ENCODE measurements around the gene ICE2. TPM values are rescaled to one million over a fixed set of nuclear protein-coding genes. Genes with fewer than 3 reads are reported as not detected.

The ICE2 gene
- total RNA-seq, 1 experiment from 2014 or later, result 28.5 TPM

- H3K4me1 ChIP-seq (replicated peaks), result peaks cover 73% of the 10 kb centered on the region
- H3K27ac ChIP-seq, result peak overlapping the region; percentile 99
- peaks cover 89% of the 10 kb centered on the region for H3K36me3 ChIP-seq
- no peaks in the 10 kb centered on the region for H3K27me3 ChIP-seq (replicated peaks)
- DNase-seq (ENCODE audit: low read depth in 1 of 2, low spot score in 2 of 2), result peak in 1 of 2 experiments; percentile 60
- no peak overlapping the region for H3K4me3 ChIP-seq
- no peaks in the 10 kb centered on the region for H3K9me3 ChIP-seq (replicated peaks)
Measured at GRCh38 chr15:60392601-60392985, 86.3 kb downstream of the ICE2 start.

DNA sequence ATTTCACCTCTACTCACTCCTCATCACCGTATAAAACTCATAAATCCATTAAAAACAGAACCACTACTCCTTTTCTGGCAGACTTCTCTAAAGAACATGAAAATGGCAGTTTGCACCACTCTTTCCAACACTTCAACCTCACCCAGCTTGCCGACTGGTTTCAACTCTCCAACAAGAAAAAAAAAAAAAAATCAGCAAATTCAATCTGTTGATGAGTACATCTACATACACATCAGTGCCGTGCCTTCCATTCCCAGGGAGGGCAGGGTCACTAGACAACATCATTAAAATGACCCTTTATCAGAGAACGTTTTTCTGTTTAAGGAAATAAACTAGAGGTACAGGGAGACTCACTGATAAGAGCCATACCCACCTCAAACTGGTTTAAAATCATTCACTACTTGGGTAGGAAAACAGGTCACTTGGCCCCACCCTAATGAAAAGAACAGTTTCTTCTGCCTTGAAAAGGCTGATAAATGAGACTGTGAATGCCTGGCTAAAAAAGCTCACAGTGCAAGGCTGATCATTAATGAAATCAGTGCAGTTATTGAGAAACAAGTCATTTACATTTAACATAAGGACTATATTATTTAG is 87.1 kb downstream of the ICE2 start:
- Histone ChIP-seq H3K36me3 (peaks cover 89% of the 10 kb centered on the region), H3K4me1 (replicated peaks) (peaks cover 80% of the 10 kb centered on the region), H3K4me3 (no peak overlapping the region), H3K9me3 (replicated peaks) (no peaks in the 10 kb centered on the region), H3K27ac (peak overlapping the region; percentile 99), H3K27me3 (replicated peaks) (no peaks in the 10 kb centered on the region)
- DNase-seq (ENCODE audit: low read depth in 1 of 2, low spot score in 2 of 2), result peak in 1 of 2 experiments; percentile 21

- Histone ChIP-seq H3K27ac (peak overlapping the region; percentile 99), H3K9me3 (replicated peaks) (no peaks in the 10 kb centered on the region), H3K27me3 (replicated peaks) (no peaks in the 10 kb centered on the region), H3K4me3 (no peak overlapping the region), H3K36me3 (peaks cover 89% of the 10 kb centered on the region), H3K4me1 (replicated peaks) (peaks cover 89% of the 10 kb centered on the region)
- peak; percentile 80 to 87 for DNase-seq (ENCODE audit: low read depth in 1 of 2, low spot score in 2 of 2)
Measured at GRCh38 chr15:60390871-60391501, 88.0 kb downstream of the ICE2 start.

- Histone ChIP-seq H3K36me3 (peaks cover 89% of the 10 kb centered on the region), H3K27me3 (replicated peaks) (no peaks in the 10 kb centered on the region), H3K4me3 (no peak overlapping the region), H3K4me1 (replicated peaks) (peaks cover 85% of the 10 kb centered on the region), H3K27ac (0 out of 2 replicates have a peak overlapping the region, but pooled peaks have one; percentile 99), H3K9me3 (replicated peaks) (no peaks in the 10 kb centered on the region)
- DNase-seq (ENCODE audit: low read depth in 1 of 2, low spot score in 2 of 2), result peak in 1 of 2 experiments; percentile 21
Measured at GRCh38 chr15:60390231-60390630, 88.7 kb downstream of the ICE2 start.

DNA sequence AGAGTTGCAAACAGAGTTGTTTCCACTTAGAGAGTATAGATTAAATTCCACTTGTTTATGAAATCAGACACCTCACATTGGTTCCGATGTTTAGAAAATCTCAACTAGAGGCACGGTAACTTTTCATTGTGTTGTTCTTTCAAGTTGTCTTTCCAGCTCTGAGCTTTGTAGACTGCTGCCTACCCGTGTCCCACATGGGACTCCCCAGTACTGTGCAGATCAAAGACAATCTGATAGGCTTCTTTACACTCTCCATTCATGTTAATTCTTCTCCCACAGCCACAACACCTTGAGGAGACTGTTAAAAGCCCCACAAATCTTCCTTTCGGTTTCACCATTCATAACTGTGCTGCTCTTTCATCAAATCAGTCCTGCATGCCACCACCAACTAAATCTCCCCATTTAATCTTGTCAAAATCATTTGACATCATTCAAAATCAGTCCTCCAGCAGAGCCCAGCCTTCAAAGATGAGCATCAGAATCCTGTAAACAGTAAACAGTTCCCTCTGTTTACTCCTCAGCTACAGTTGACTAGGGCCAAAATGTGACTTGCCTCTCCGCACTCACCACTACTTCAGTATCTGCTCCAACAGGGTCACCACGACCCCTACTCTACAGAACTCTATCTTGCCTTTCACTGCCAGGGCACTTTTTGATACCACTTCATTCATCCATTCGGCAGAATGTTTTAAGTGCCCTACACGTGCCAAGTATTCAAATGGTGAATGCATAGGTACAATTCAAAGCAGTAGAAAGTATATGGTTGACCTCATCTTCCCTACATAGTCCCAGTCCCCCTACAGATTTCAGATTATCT is 89.5 kb downstream of the ICE2 start:
- peak in 1 of 2 experiments; percentile 14 for DNase-seq (ENCODE audit: low read depth in 1 of 2, low spot score in 2 of 2)
- no peak overlapping the region for H3K4me3 ChIP-seq
- peaks cover 89% of the 10 kb centered on the region for H3K36me3 ChIP-seq
- no peaks in the 10 kb centered on the region for H3K27me3 ChIP-seq (replicated peaks)
- H3K27ac ChIP-seq, result peak overlapping the region; percentile 14; the same call in 1 of the 2 replicates
- H3K9me3 ChIP-seq (replicated peaks), result no peaks in the 10 kb centered on the region
- peaks cover 83% of the 10 kb centered on the region for H3K4me1 ChIP-seq (replicated peaks)

GRCh38 chr15:60387321-60387720 is 91.6 kb downstream of the ICE2 start:
- DNase-seq (ENCODE audit: low read depth in 1 of 2, low spot score in 2 of 2), result no peak
- H3K27me3 ChIP-seq (replicated peaks), result no peaks in the 10 kb centered on the region
- no peak overlapping the region for H3K4me3 ChIP-seq
- H3K9me3 ChIP-seq (replicated peaks), result no peaks in the 10 kb centered on the region
- peaks cover 93% of the 10 kb centered on the region for H3K36me3 ChIP-seq
- H3K4me1 ChIP-seq (replicated peaks), result peaks cover 83% of the 10 kb centered on the region
- no peak overlapping the region for H3K27ac ChIP-seq

DNA sequence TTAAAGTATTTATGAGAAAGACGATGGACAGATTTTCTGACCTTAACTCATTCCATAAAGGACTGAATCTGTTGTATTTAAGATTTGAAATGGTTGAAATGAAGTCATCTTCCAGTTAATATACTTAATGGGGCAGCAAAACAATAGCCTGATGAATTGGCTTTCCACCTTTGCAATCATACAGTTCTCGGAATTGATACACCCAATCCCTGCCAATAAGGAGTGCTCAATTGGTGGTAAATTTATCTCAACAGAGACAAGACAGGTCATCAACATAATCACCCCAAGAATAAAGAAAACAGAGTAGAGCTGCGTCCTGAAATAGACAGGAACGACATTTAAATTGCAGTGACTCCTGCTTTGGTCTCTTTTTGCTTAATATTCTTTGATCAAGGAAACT is 92.3 kb downstream of the ICE2 start:
- Histone ChIP-seq H3K36me3 (peaks cover 91% of the 10 kb centered on the region), H3K4me1 (replicated peaks) (peaks cover 83% of the 10 kb centered on the region), H3K27ac (no peak overlapping the region), H3K4me3 (no peak overlapping the region), H3K27me3 (replicated peaks) (no peaks in the 10 kb centered on the region), H3K9me3 (replicated peaks) (no peaks in the 10 kb centered on the region)
- DNase-seq (ENCODE audit: low read depth in 1 of 2, low spot score in 2 of 2), result no peak

DNA sequence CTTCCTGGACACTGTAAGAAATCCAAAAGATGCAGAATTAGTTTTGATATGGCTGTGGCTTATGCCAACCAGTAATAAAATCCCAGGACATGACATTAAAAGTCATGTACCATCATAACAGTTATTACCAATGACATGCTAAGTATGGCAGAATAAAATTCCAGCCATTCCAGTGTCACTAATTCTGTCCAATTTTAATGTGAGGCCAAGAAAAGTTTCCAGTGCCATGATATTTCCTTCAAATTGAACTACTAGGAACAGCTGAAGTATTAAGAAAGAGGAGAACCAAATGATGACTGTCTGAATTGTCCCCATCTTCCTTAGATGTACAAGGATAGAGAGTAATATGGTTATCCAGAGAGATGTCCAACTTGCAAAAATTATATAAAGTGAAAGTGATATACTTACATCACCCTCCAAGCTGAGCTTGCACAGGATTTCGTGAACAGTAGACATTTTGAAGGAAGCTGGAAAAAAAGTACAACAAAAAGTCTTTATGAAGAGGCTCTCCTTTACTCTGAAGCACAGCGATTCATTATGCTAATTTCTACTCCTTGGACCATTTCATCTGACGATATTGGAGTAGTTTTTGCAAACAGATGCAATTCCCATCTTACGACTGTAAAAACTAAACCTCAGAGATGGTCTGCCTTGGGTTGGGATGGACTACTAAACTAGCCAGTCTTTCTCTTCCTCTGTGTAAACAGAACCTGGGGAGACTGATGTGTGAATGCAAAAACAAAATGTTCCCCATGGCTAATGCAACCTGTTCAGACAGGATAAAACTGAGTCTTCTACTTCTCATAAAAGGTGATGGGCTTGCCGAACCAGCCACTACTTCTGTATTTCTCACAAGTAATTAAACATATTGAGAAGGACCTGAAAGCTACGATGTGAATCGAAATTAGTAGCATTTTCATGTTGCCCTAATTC is 93.1 kb downstream of the ICE2 start:
- Histone ChIP-seq H3K4me1 (replicated peaks) (peaks cover 83% of the 10 kb centered on the region), H3K36me3 (peaks cover 91% of the 10 kb centered on the region), H3K9me3 (replicated peaks) (no peaks in the 10 kb centered on the region), H3K27me3 (replicated peaks) (no peaks in the 10 kb centered on the region), H3K27ac (no peak overlapping the region; the same call in 1 of the 2 replicates), H3K4me3 (no peak overlapping the region)
- no peak for DNase-seq (ENCODE audit: low read depth in 1 of 2, low spot score in 2 of 2)

- no peaks in the 10 kb centered on the region for H3K27me3 ChIP-seq (replicated peaks)
- no peaks in the 10 kb centered on the region for H3K9me3 ChIP-seq (replicated peaks)
- peaks cover 82% of the 10 kb centered on the region for H3K4me1 ChIP-seq (replicated peaks)
- H3K36me3 ChIP-seq, result peaks cover 89% of the 10 kb centered on the region
- DNase-seq (ENCODE audit: low read depth in 1 of 2, low spot score in 2 of 2), result no peak
- no peak overlapping the region for H3K4me3 ChIP-seq
- 0 out of 2 replicates have a peak overlapping the region, but pooled peaks have one; percentile 3 for H3K27ac ChIP-seq
Measured at GRCh38 chr15:60384526-60385126, 94.3 kb downstream of the ICE2 start.

DNA sequence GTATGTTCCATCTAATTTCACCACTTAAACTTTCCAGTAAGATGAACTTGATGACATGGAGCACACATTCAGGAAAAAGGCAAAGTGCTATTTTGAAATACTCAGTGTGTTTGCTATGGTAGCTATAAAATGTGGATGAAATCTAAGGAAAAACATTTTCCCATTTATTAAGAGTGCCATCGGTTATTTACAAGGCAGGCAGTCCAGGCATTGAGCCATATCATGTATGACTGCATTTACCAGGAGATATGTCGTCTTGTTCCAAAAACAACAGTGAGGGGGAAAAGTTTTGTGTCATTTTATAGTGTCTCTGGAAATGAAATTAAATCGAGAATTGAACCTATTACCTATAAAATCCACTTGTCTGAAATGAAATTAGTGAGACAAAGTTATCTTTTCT is 94.9 kb downstream of the ICE2 start:
- no peaks in the 10 kb centered on the region for H3K27me3 ChIP-seq (replicated peaks)
- H3K4me3 ChIP-seq, result no peak overlapping the region
- H3K27ac ChIP-seq, result peak overlapping the region; percentile 3; the same call in 1 of the 2 replicates
- peaks cover 82% of the 10 kb centered on the region for H3K4me1 ChIP-seq (replicated peaks)
- H3K36me3 ChIP-seq, result peaks cover 87% of the 10 kb centered on the region
- DNase-seq (ENCODE audit: low read depth in 1 of 2, low spot score in 2 of 2), result no peak
- H3K9me3 ChIP-seq (replicated peaks), result no peaks in the 10 kb centered on the region

- DNase-seq (ENCODE audit: low read depth in 1 of 2, low spot score in 2 of 2), result peak; percentile 12 to 14
- Histone ChIP-seq H3K9me3 (replicated peaks) (no peaks in the 10 kb centered on the region), H3K4me1 (replicated peaks) (peaks cover 90% of the 10 kb centered on the region), H3K36me3 (peaks cover 95% of the 10 kb centered on the region), H3K27me3 (replicated peaks) (no peaks in the 10 kb centered on the region), H3K27ac (peak overlapping the region; percentile 19; the same call in 1 of the 2 replicates), H3K4me3 (no peak overlapping the region)
Measured at GRCh38 chr15:60382773-60383674, 95.9 kb downstream of the ICE2 start.

- Histone ChIP-seq H3K4me3 (no peak overlapping the region), H3K27me3 (replicated peaks) (no peaks in the 10 kb centered on the region), H3K4me1 (replicated peaks) (peaks cover 92% of the 10 kb centered on the region), H3K36me3 (peaks cover 95% of the 10 kb centered on the region), H3K9me3 (replicated peaks) (no peaks in the 10 kb centered on the region), H3K27ac (peak overlapping the region; percentile 95)
- peak; percentile 19 to 26 for DNase-seq (ENCODE audit: low read depth in 1 of 2, low spot score in 2 of 2)
Measured at GRCh38 chr15:60381148-60381788, 97.7 kb downstream of the ICE2 start.
